Peyer's patch (tissue), 4 donors: ENCODE results near the gene GMFB. TPM values are rescaled to one million over a fixed set of nuclear protein-coding genes. Genes with fewer than 3 reads are reported as not detected.

ENCODE experiments used
- DNase-seq, 3 donors: peaks; one replicate each; pipeline ENCODE4 v3.0.0-alpha.2; 2017 to 2019
- H3K27ac ChIP-seq, 4 donors: fragments of 200-600 bp; sonication (generic); one replicate each; pipeline ENCODE4 v1.5.1; 2016 to 2019
- H3K27me3 ChIP-seq, 2 donors: fragments of 200-600 bp; sonication (generic); one replicate each; pipeline ENCODE4 v1.5.1; 2019
- H3K36me3 ChIP-seq, 3 donors: fragments of 200-600 bp; sonication (generic); one replicate each; pipeline ENCODE4 v1.5.1; 2016 to 2019
- H3K4me1 ChIP-seq, 4 donors: fragments of 200-600 bp; sonication (generic); one replicate each; pipeline ENCODE4 v1.5.1; 2016 to 2019
- H3K4me3 ChIP-seq, 4 donors: fragments of 200-600 bp; sonication (generic); 1 replicate in 3 of 4; 2 replicates in 1 of 4; pipeline ENCODE4 v1.5.1; 2016 to 2019; ENCODE audit warnings: mild to moderate bottlenecking in 1 of 4
- H3K9me3 ChIP-seq, 4 donors: fragments of 200-600 bp; sonication (generic); one replicate each; pipeline ENCODE4 v1.5.1; 2016 to 2019; ENCODE audit warnings: mild to moderate bottlenecking in 1 of 4
- CTCF ChIP-seq, 6 experiments: fragments of 450-650 bp in 4 of 6; fragments of 200-600 bp in 2 of 6; sonication (generic) in 1 of 6; IDR thresholded peaks; one replicate each; pipeline ENCODE4 v1.5.1; 2017 to 2019; ENCODE audit warnings: antibody characterized with exemption in 6 of 6, mild to moderate bottlenecking in 3 of 6, moderate library complexity in 1 of 6
- POLR2A ChIP-seq, 2 donors: fragments of 450-650 bp; IDR thresholded peaks; one replicate each; pipeline ENCODE4 v1.5.1; 2017; ENCODE audit warnings: antibody characterized with exemption in 2 of 2, mild to moderate bottlenecking in 2 of 2, moderate library complexity in 2 of 2
- total RNA-seq, 4 donors: library from RNA; depleted of rRNA; stranded (reverse); fragments of >200 nt; gene quantifications; one replicate each; pipeline ENCODE4 v1.1.0, GENCODE V29; 2016

The GMFB gene
- total RNA-seq, 4 donors from 2014 or later: 35.5 to 60.9 (median 41.3) TPM

GRCh38 chr14:54425068-54425467 lies 63.7 kb downstream of the GMFB start:
- Histone ChIP-seq H3K27ac (no peak overlapping the region), H3K4me1 (no peaks in the 10 kb centered on the region), H3K4me3 (no peak overlapping the region), H3K27me3 (no peaks in the 10 kb centered on the region), H3K36me3 (peaks cover 0 to 43% (median 0%) of the 10 kb centered on the region in 3 donors), H3K9me3 (no peaks in the 10 kb centered on the region)
- TF ChIP-seq POLR2A (IDR thresholded peaks at IDR 0.05): no peak
- TF ChIP-seq CTCF (IDR thresholded peaks at IDR 0.05): no peak
- DNase-seq: no peak

Other genes starting within 250 kb of the GMFB start
- 1 to 10 TPM; 1.6 to 7.4 (median 4.3) TPM for gene CDKN3, start 92.0 kb downstream of the GMFB start, total RNA-seq
- 100 to 1,000 TPM in 3 of 4 donors, 10 to 100 TPM in 1; 61.1 to 130 (median 121) TPM for gene CNIH1, start 47.6 kb downstream of the GMFB start, total RNA-seq
- gene CGRRF1, start 20.9 kb upstream of the GMFB start, total RNA-seq: 10 to 100 TPM; 11.6 to 26.8 (median 19.0) TPM
- 10 to 100 TPM; 17.0 to 39.6 (median 21.3) TPM for gene SAMD4A, start 78.1 kb upstream of the GMFB start, total RNA-seq